DOHH2 (cell line): ENCODE measurements around the gene TIRAP.

Source experiments
- H3F3A ChIP-seq: fragments of 200-600 bp; sonication (generic), shearing (Covaris generic); 2 replicates; pipeline ENCODE4 v1.6.0; 2016; ENCODE audit warnings: antibody characterized with exemption, mild to moderate bottlenecking; ENCODE audit not compliant: control insufficient read depth, insufficient read depth
- H3K27ac ChIP-seq: fragments of 200-600 bp; sonication (generic); 2 replicates; pipeline ENCODE4 v1.5.1; 2014; ENCODE audit warnings: low read depth, mild to moderate bottlenecking, low read length, moderate library complexity
- H3K27me3 ChIP-seq: fragments of 200-600 bp; sonication (generic); 2 replicates; pipeline ENCODE4 v1.6.1; 2014; ENCODE audit warnings: mild to moderate bottlenecking, low read length, mixed read lengths; ENCODE audit not compliant: control insufficient read depth
- H3K36me3 ChIP-seq: fragments of 200-600 bp; sonication (generic); 2 replicates; pipeline ENCODE4 v1.6.1; 2014; ENCODE audit warnings: mild to moderate bottlenecking, low read length, moderate library complexity, mixed read lengths; ENCODE audit not compliant: control insufficient read depth
- H3K4me1 ChIP-seq: fragments of 200-600 bp; sonication (generic); 2 replicates; pipeline ENCODE4 v1.6.1; 2014; ENCODE audit warnings: mild to moderate bottlenecking, low read length, mixed read lengths; ENCODE audit not compliant: control insufficient read depth
- H3K4me2 ChIP-seq: fragments of 200-600 bp; sonication (generic); 2 replicates; pipeline ENCODE4 v1.6.0; 2014; ENCODE audit warnings: mild to moderate bottlenecking, low read length, moderate library complexity
- H3K4me3 ChIP-seq: fragments of 200-600 bp; sonication (generic); 2 replicates; pipeline ENCODE4 v1.5.1; 2014; ENCODE audit warnings: mild to moderate bottlenecking, low read length, mixed read lengths
- H3K79me2 ChIP-seq: fragments of 200-600 bp; sonication (generic); 2 replicates; pipeline ENCODE4 v1.6.1; 2014; ENCODE audit warnings: mild to moderate bottlenecking, low read length, mixed read lengths; ENCODE audit not compliant: control insufficient read depth
- H3K9me2 ChIP-seq: fragments of 200-600 bp; sonication (generic); replicated peaks from 2 replicates; pipeline ENCODE4 v1.6.1; 2014; ENCODE audit warnings: mild to moderate bottlenecking, low read length, mixed read lengths; ENCODE audit not compliant: control insufficient read depth
- H3K9me3 ChIP-seq: fragments of 200-600 bp; sonication (generic); 2 replicates; pipeline ENCODE4 v1.6.1; 2014; ENCODE audit warnings: antibody characterized with exemption, low read length, mixed read lengths; ENCODE audit not compliant: control insufficient read depth, insufficient read depth
- H4K20me1 ChIP-seq: fragments of 200-600 bp; sonication (generic); 2 replicates; pipeline ENCODE4 v1.6.0; 2014; ENCODE audit warnings: low read depth, mild to moderate bottlenecking, antibody characterized with exemption, low read length, moderate library complexity; ENCODE audit not compliant: control insufficient read depth, insufficient read depth
- EZH2phosphoT487 ChIP-seq: fragments of 200-600 bp; sonication (generic); IDR thresholded peaks from 2 replicates; pipeline ENCODE4 v1.6.1; 2017; ENCODE audit warnings: borderline replicate concordance, mild to moderate bottlenecking, antibody characterized with exemption, low read length, moderate library complexity, mixed read lengths
- TF ChIP-seq, protein P1 (sequence below): fragments of 200-600 bp; sonication (generic); IDR thresholded peaks from one replicate; pipeline ENCODE4 v1.5.1; 2014; ENCODE audit warnings: antibody characterized with exemption, mild to moderate bottlenecking, low read depth, low read length; ENCODE audit not compliant: poor library complexity, severe bottlenecking

TIRAP gene

DNA sequence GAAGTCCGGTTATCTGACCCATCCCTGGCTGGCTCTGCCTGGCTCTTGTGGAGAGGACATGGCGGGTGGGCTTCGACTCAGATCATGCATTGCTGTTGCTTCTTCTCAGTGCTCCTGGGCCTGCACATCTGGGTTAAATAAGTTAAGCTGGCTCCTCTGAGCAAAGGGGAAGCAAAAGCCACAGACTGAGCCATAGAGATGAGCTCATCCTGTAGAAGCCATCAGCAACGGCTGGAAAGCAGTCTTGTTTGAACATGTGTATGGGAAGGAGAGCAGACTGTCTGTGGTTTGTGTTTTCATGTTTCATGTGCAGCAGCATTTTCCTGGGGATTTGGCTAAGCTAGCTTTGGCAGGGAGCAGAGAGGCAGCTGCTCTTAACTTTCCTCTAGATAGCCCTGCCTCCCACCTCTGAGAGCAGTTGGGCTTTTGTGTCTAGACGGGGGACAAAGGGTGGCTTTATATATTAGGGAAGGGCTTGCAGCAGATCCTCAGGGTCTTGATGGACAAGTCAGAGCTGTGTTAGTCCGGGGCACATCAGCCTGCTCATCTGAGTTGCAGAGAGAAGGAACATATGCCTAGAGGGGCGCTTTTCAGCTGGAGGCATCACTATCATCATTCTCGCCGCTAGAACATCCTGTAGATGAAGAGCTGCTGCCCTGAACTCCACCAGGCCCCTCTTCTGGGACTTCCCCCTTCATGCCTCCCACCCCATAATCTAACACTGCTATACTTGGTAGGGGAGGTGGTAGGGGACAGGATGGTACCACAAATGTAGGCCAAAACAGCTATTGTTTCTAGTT, 35.9 kb downstream of the TIRAP start:
- no peak overlapping the region for H3K4me3 ChIP-seq
- no peaks in the 10 kb centered on the region for H3K9me2 ChIP-seq
- TF ChIP-seq EZH2phosphoT487: no peak
- TF ChIP-seq, protein P1, sequence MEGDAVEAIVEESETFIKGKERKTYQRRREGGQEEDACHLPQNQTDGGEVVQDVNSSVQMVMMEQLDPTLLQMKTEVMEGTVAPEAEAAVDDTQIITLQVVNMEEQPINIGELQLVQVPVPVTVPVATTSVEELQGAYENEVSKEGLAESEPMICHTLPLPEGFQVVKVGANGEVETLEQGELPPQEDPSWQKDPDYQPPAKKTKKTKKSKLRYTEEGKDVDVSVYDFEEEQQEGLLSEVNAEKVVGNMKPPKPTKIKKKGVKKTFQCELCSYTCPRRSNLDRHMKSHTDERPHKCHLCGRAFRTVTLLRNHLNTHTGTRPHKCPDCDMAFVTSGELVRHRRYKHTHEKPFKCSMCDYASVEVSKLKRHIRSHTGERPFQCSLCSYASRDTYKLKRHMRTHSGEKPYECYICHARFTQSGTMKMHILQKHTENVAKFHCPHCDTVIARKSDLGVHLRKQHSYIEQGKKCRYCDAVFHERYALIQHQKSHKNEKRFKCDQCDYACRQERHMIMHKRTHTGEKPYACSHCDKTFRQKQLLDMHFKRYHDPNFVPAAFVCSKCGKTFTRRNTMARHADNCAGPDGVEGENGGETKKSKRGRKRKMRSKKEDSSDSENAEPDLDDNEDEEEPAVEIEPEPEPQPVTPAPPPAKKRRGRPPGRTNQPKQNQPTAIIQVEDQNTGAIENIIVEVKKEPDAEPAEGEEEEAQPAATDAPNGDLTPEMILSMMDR: no peak
- H3F3A ChIP-seq: no peaks in the 10 kb centered on the region
- no peak overlapping the region for H3K27ac ChIP-seq
- no peaks in the 10 kb centered on the region for H3K9me3 ChIP-seq
- H3K4me1 ChIP-seq: peaks cover 3% of the 10 kb centered on the region; the same call in 1 of the 2 replicates
- H3K79me2 ChIP-seq: peaks cover 17% of the 10 kb centered on the region
- no peaks in the 10 kb centered on the region for H3K27me3 ChIP-seq
- H3K36me3 ChIP-seq: peaks cover 15% of the 10 kb centered on the region
- no peaks in the 10 kb centered on the region; the same call in 1 of the 2 replicates for H4K20me1 ChIP-seq
- no peak overlapping the region for H3K4me2 ChIP-seq

DNA sequence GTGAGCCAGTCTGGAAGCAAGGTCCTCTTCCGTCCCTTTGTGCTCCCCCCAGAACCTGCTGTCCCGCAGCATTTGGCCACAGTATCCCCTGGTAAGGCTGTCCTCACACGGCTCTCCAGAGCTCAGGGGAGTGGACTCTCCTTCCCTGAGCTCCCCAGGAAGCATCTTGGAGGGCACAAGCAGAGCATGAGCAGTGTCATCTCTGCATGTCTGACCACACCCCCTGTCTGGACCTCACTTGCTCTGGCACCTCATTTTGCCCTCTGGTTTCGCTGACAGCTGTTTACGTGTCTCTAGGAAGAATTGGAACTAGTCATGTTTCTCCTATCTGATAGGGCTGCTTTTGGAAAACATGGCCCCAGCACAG, 36.5 kb downstream of the TIRAP start:
- H3K9me3 ChIP-seq: no peaks in the 10 kb centered on the region
- H3K79me2 ChIP-seq: peaks cover 12% of the 10 kb centered on the region
- H3K4me3 ChIP-seq: no peak overlapping the region
- H3K36me3 ChIP-seq: peaks cover 10% of the 10 kb centered on the region
- TF ChIP-seq, protein P1: no peak
- TF ChIP-seq EZH2phosphoT487: no peak
- H3F3A ChIP-seq: no peaks in the 10 kb centered on the region
- no peak overlapping the region for H3K27ac ChIP-seq
- H4K20me1 ChIP-seq: no peaks in the 10 kb centered on the region; the same call in 1 of the 2 replicates
- no peaks in the 10 kb centered on the region for H3K9me2 ChIP-seq
- H3K27me3 ChIP-seq: no peaks in the 10 kb centered on the region
- H3K4me1 ChIP-seq: peaks cover 3% of the 10 kb centered on the region; the same call in 1 of the 2 replicates
- H3K4me2 ChIP-seq: no peak overlapping the region

DNA sequence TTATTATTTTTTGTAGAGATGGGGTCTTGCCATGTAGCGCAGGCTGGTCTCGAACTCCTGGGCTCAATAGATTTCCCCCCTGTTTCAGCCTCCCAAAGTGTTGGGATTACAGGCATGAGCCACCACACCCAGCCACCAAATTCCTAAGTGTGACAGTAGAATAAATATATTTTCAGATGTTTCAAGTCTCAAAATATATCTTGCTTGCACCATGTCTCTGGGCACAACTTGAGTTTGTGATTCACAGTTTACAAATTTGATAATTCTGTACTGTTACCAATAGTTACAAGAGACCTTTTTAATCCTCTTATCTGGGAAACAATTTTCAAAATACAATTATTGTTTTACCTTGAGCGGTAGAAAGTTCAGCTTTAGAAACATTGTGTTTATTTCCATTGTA, 40.1 kb downstream of the TIRAP start:
- no peak overlapping the region for H3K4me3 ChIP-seq
- H3K27ac ChIP-seq: no peak overlapping the region
- peaks cover 3% of the 10 kb centered on the region; the same call in 1 of the 2 replicates for H3K4me1 ChIP-seq
- H3F3A ChIP-seq: no peaks in the 10 kb centered on the region
- H3K9me3 ChIP-seq: no peaks in the 10 kb centered on the region
- no peak overlapping the region for H3K4me2 ChIP-seq
- no peaks in the 10 kb centered on the region; the same call in 1 of the 2 replicates for H4K20me1 ChIP-seq
- peaks cover 9% of the 10 kb centered on the region for H3K79me2 ChIP-seq
- no peaks in the 10 kb centered on the region for H3K9me2 ChIP-seq
- H3K27me3 ChIP-seq: no peaks in the 10 kb centered on the region
- no peaks in the 10 kb centered on the region for H3K36me3 ChIP-seq
- no peak for TF ChIP-seq EZH2phosphoT487
- TF ChIP-seq, protein P1: no peak
